ENCODE measurements around the gene SCRT2.
"Not testable (repeated sequence)": the region's sequence is repeated elsewhere in the genome, so short reads cannot be mapped to it uniquely, and the experiment has no call there.

SCRT2 gene

DNA sequence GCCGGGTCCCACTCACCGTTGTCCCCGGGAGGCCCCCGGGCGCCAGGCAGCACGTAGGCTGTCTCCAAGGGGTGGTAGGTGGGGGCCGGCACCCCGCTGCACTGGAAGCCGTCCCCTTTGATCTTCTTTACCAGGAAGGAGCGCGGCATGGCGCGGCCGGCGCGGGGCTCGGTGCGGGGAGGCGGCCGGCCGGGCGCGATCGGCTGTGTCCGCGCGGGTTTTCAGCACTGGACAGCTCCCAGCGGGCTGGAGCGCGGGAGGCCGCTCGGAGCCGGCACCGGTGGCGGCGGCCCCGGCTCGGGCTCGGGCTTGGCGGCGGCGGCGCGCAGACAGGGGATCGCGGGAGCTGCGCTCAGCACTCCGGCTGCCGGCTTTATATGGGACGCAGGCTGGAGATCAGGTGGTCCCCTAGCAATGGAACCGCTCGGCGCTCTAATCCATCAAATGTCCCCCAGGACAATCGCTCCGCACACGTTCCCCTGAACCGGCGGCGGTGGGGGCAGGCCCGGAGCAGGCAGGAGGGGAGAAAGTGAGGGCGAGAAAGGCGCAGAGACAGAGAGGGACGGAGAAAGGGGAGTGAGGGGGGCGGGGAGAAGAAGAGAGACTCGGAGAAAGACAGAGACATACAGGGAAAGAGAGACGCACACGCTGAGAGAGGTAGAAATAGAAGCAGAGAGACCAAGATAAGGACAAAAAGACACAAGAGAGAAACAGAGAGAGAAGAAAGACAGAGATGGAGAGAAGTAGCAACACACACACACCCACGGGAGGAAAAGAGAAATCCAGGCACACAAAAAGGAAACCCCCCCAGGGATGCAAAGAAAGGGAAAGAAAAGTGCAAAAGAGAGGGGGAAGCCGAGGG lies at the start of gene SCRT2:
TSS of gene SCRT2 (minus strand) at position 350 of the 862 bp plus-strand sequence. CDS start at position 149, 201 bp downstream.
- no peaks in the 10 kb centered on the region for H4K20me1 ChIP-seq (ENCODE audit: insufficient read depth, low read length)
- H3K9me3 ChIP-seq (ENCODE audit: low read length), result no peaks in the 10 kb centered on the region
- H3K4me3 ChIP-seq (ENCODE audit: low read depth, low read length, poor library complexity, severe bottlenecking), result no peak within 1 kb of the TSS
- no peak within 1 kb of the TSS for H2AFZ ChIP-seq (ENCODE audit: low read length)
- no peaks in the 10 kb centered on the region for H3F3A ChIP-seq (ENCODE audit: insufficient read depth, low read length)
- H3K9ac ChIP-seq (ENCODE audit: low read length), result no peak within 1 kb of the TSS
- H3K27ac ChIP-seq (ENCODE audit: low read depth, low read length, poor library complexity, severe bottlenecking), result no peak within 1 kb of the TSS
- H3K79me2 ChIP-seq (ENCODE audit: insufficient read depth, low read length), result no peaks in the 10 kb centered on the region
- no peaks in the 10 kb centered on the region for H3K4me1 ChIP-seq (ENCODE audit: insufficient read depth, low read length, severe bottlenecking)
- H3K36me3 ChIP-seq (ENCODE audit: insufficient read depth, low read length), result no peaks in the 10 kb centered on the region
- H3K27me3 ChIP-seq (ENCODE audit: insufficient read depth, low read length), result no peaks in the 10 kb centered on the region
- no peaks in the 10 kb centered on the region for H3K9me2 ChIP-seq (ENCODE audit: low read depth, low read length)
- H3K4me2 ChIP-seq (ENCODE audit: low read length), result no peak within 1 kb of the TSS
- TF ChIP-seq, protein P1, sequence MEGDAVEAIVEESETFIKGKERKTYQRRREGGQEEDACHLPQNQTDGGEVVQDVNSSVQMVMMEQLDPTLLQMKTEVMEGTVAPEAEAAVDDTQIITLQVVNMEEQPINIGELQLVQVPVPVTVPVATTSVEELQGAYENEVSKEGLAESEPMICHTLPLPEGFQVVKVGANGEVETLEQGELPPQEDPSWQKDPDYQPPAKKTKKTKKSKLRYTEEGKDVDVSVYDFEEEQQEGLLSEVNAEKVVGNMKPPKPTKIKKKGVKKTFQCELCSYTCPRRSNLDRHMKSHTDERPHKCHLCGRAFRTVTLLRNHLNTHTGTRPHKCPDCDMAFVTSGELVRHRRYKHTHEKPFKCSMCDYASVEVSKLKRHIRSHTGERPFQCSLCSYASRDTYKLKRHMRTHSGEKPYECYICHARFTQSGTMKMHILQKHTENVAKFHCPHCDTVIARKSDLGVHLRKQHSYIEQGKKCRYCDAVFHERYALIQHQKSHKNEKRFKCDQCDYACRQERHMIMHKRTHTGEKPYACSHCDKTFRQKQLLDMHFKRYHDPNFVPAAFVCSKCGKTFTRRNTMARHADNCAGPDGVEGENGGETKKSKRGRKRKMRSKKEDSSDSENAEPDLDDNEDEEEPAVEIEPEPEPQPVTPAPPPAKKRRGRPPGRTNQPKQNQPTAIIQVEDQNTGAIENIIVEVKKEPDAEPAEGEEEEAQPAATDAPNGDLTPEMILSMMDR (IDR thresholded peaks at IDR 0.05; ENCODE audit: low read length), result no peak
- no peak for TF ChIP-seq EZH2 (IDR thresholded peaks at IDR 0.05; ENCODE audit: borderline replicate concordance, low read length)

DNA sequence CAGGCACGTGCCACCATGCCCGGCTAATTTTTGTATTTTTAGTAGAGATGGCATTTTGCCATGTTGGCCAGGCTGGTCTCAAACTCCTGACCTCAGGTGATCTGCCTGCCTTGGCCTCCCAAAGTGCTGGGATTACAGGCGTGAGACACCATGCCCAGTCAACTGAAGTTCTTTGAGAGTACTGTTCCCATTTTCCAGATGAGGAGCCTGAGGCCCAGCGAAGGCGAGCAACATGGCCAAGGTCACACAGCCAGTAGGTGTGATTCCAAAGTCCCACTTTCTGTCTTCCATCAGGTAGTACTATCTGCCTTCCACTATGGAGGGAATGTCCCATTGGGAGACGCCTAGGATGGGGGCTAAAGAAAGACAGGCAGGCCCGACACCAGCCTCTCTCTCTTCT lies 49.2 kb upstream of the SCRT2 start:
- not testable (repeated sequence) for H3K4me3 ChIP-seq (ENCODE audit: low read depth, low read length, poor library complexity, severe bottlenecking); H3K4me1 ChIP-seq (ENCODE audit: insufficient read depth, low read length, severe bottlenecking); H3K9ac ChIP-seq (ENCODE audit: low read length); H3K9me2 ChIP-seq (ENCODE audit: low read depth, low read length); H3K4me2 ChIP-seq (ENCODE audit: low read length); H3K9me3 ChIP-seq (ENCODE audit: low read length); H3F3A ChIP-seq (ENCODE audit: insufficient read depth, low read length); H3K79me2 ChIP-seq (ENCODE audit: insufficient read depth, low read length); H4K20me1 ChIP-seq (ENCODE audit: insufficient read depth, low read length); H2AFZ ChIP-seq (ENCODE audit: low read length); H3K36me3 ChIP-seq (ENCODE audit: insufficient read depth, low read length); H3K27me3 ChIP-seq (ENCODE audit: insufficient read depth, low read length); H3K27ac ChIP-seq (ENCODE audit: low read depth, low read length, poor library complexity, severe bottlenecking)

DNA sequence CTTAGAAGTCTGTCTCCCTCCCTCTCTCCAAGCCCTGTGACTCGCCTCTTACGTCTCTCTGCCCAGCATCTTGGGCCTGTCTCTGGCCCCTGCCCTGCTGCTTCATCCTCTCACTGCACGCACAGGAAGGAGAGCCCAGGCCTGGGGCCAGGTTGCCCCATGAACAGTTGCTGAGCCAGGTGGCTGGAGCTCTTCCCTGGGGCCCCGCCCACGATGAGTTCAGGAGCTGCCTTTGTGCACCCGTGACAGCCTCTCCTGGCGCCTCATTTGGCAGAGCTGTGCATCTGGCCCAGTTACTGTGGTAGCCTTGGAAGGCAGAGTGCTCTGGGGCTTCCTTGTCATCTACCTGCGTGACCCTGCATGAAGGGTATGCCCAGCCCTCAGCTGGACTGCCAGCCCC lies 48.2 kb upstream of the SCRT2 start:
- Histone ChIP-seq H3K4me1 (ENCODE audit: insufficient read depth, low read length, severe bottlenecking) (no peaks in the 10 kb centered on the region), H3K79me2 (ENCODE audit: insufficient read depth, low read length) (no peaks in the 10 kb centered on the region), H3K9me3 (ENCODE audit: low read length) (no peaks in the 10 kb centered on the region), H3K9ac (ENCODE audit: low read length) (no peak overlapping the region), H3F3A (ENCODE audit: insufficient read depth, low read length) (no peaks in the 10 kb centered on the region), H2AFZ (ENCODE audit: low read length) (no peak overlapping the region), H4K20me1 (ENCODE audit: insufficient read depth, low read length) (no peaks in the 10 kb centered on the region), H3K36me3 (ENCODE audit: insufficient read depth, low read length) (no peaks in the 10 kb centered on the region), H3K27ac (ENCODE audit: low read depth, low read length, poor library complexity, severe bottlenecking) (no peak overlapping the region), H3K4me3 (ENCODE audit: low read depth, low read length, poor library complexity, severe bottlenecking) (no peak overlapping the region), H3K27me3 (ENCODE audit: insufficient read depth, low read length) (no peaks in the 10 kb centered on the region; the same call in 1 of the 2 replicates), H3K9me2 (ENCODE audit: low read depth, low read length) (no peaks in the 10 kb centered on the region), H3K4me2 (ENCODE audit: low read length) (no peak overlapping the region)
- TF ChIP-seq, protein P1 (IDR thresholded peaks at IDR 0.05; ENCODE audit: low read length), result no peak
- TF ChIP-seq EZH2 (IDR thresholded peaks at IDR 0.05; ENCODE audit: borderline replicate concordance, low read length), result no peak

Measured in OCI-LY1 (cell line).